GM18867 (cell line): Measurements from ENCODE around the gene UPF1.

Experiments used
- ATAC-seq: cut with Tn5 transposase; IDR thresholded peaks from one replicate; pipeline ENCODE4 v1.9.1; 2021; ENCODE audit warnings: mild to moderate bottlenecking, moderate library complexity; ENCODE audit not compliant: unreplicated experiment

Gene UPF1

DNA sequence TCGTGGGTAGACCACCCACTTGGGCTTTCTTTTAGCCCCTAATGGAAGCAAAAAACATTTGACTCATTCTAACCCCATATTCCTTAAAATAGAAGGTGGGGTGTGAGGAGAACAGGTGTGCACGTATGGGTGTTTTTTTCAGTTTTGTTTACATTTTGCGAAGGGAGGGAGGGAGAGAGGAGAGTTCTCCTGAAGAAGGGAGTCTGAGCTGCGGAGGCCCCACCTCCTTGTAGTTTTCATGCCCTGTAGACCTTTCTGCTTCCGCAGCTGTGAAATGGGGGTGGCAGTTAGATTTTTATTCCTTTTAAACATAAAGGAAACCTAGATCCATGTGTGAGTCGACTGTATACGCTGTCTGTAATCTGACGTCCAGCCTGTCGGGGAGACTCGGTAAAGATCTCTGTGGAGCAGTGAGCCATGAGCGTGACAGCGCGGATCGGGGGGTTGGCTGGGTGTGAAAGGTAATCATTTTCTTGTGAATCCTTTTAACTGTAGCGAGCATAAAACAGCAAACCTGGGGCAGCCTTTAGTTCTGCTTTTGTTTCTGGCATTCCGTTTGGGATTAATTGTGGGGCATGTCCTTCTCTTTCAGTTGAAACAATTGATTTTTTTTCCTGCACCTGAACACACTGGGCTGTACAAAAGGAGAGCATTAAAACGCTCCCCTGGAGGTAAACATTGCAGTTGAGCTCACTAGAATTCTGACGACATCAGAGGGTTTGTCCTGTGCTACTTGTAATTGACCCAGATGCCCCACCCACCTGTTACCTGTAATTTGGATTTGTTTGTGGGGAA is 2.3 kb downstream of the UPF1 start:
- no peak for ATAC-seq

DNA sequence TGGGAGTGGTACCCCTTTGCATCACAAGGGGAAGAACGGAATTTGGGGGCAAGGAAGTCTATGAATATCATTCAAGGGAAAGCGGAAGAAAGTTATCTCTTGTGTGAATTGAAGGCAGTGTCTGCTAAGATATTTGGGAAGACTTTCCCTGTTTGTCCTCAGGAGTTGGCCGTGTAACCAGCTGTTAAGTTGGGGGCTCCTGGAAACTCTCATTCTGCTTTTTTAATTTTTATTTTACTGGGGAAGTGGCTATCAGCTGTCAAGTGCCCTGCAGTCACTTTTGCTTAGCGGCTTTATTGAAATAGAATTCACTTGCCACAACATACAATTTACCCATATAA is 2.9 kb downstream of the UPF1 start:
- no peak for ATAC-seq

DNA sequence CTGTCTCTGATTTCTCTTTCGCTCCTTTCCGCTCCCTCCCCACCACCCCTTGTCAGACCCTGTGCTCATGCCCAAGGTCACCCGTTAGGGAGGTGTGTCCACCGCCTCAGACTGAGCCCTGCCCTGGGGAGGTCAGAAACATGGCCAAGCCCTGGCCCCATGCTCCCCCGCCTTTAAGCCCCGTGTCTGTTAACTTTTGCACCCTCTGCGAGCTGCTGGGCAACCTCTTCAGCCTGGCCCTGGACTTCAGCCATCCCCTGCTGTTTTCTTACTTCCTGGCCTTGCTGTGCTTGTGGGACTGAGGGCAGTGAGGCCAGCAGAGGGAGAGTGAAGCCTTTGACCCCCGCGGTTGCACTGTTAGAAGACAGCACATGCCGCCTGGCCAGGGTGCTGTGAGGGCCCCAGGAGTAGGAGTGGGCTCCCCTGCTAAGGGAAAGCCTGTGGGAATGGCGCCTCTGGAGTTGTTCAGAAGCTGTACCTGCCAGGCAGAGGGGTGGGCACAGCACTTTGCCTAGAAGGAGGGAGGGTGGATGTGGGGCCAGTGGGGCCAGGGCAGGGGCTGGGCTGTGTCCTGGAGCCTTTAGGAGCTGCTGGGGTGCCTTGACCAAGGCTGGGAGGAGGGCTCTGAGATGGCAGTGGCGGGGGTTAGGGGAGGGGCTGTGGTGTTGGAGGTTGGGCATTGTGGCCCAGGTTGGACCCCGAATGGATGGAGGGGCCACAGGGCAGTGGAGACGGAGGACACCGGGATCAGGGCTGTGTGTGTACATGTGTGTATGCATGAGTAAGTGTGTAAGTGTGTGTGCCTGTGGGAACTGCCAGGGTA is 7.9 kb downstream of the UPF1 start:
- ATAC-seq = no peak

DNA sequence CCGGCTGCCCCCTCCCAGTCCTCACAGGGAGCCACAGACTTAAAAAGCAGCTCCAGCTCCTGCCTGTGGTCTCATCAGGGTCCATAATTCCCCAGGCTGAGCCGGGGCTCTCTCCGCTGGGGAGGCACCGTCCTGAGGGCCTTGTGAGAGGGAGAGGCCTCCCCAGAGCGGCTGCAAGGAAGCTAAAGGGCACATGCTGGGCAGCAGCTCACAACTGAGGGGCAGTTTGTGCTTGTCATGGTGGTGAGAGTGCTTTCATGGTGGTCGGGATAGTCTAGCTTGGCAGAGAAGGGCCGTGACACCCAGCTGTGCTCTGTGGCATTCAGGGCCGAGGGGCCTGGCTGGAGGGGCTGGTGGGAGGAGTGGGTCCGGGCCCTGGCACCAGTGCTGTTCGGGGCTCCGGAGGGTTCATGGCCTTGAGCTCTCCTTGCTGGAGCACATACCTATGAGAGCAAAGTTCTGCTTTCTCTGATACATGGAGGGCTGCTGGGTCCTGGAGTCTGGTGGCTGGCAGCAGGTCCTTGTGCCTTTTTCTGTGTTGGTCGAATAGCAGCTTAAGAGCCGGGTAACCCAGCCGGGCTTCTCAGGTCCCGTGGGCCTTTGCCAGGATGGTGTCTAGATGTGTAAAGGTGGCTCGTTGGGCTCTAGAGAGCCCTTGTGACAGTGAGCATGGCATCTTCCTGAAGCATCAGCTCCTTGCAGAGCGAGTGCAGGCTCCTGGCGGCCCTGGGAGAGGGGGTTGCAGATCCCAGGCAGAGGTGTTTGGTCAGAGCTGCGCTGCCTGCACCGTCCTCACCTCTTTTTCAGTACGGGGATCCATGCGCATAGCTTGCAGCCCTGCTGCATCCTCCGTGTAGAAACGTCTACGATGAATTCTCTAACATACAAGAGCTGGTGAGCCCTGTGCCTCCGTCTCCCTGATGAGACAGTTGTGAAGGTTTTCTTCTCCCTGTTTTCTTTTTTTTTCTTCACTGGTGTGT is 8.8 kb downstream of the UPF1 start:
- no peak for ATAC-seq

DNA sequence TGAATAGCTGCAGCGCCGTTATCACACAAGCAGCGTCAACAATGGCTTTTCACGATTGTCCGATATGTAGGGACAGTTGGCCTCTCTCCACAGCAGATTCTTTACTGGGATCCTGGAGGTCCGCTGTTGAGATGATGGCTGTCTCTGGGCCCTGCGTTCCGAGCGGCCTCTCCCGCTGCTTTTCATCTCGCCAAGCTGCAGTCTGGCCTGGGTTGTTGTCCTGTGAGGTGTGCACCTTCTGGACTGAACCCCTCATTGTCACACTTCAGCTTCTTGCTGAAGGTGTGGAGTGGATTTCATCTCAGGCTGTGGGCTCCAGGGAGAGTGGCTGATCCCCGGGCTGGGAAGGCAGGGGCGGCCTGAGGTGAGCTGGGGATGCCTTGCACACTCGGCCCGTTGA is 9.6 kb downstream of the UPF1 start:
- no peak for ATAC-seq

DNA sequence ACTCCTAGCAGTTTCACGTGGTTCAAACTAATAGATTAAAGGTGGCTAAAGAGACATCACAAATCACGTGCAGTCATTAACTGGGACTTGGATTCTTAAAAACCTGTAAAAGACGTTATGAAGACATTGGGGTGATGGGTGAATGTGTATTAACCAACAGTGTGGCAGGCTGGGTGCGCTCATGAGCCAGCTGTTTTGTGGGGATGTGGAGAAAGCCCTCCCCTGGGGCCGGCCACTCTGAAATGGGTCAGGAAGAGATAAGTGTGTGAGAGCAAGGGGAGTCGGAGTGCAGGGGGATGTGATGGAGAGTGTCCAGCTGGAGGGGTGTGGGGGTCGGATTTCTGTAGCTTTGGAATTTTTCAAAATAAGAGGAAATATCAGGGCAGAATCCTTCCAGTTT is 10.4 kb downstream of the UPF1 start:
- no peak for ATAC-seq

DNA sequence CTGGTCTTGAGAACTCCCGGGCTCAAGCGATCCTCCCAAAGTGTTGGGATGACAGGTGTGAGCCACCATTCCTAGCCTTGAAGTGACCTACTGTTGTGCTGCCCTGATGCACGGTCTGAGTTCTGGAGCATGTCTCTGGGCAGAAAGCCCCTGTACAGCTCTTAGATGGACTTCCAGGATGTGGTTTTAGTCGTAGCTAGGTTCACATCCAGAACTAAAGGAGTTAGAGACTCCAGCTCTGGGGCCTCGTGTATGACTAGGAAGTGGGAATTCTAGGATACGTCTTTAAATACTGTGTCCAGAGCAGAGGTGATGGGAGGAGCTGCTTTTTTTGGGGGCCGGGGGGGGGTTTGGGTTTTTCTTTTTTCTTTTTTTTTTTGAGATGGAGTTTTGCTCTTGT is 12.2 kb downstream of the UPF1 start:
- no peak for ATAC-seq

DNA sequence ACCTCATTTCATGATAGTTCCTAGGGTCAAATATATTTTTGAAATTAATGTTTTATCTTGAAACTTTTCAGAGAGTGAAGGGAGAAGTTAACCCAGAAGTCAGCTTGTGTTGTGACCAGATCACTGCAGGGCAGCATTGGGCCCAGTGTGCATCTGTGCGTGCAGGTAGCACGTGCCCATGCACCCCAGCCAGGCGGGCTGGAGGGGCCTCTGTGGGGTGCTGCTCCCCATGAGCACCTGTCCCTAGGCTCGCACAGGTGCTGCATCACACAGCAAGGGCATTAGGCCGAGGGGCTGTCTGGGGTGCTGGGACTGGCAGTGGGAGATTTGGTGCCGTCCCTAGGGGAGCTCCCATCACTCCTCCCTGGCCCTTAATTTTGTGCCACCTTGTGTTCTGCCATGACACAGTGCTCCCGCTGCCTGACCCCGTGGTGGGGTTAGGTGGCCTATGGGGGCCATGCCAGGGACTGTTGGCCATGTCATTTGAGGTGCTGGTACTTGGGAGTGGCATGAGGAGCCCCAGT is 13.1 kb downstream of the UPF1 start:
- ATAC-seq = no peak

DNA sequence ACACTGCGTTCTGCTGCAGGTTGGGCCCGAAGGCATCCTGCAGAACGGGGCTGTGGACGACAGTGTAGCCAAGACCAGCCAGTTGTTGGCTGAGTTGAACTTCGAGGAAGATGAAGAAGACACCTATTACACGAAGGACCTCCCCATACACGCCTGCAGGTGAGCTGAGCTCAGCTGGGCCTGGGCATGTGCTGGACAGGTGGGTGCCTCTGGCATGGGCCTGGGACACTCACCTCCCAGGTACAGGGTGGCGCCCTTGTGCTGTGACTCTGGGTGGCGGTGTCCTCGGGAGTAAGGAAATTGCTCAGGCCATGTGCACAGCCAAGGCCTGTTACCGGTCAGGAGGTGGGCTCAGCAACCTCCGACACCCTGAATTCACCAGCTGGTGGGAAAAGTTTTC is 14.2 kb downstream of the UPF1 start:
- no peak for ATAC-seq

DNA sequence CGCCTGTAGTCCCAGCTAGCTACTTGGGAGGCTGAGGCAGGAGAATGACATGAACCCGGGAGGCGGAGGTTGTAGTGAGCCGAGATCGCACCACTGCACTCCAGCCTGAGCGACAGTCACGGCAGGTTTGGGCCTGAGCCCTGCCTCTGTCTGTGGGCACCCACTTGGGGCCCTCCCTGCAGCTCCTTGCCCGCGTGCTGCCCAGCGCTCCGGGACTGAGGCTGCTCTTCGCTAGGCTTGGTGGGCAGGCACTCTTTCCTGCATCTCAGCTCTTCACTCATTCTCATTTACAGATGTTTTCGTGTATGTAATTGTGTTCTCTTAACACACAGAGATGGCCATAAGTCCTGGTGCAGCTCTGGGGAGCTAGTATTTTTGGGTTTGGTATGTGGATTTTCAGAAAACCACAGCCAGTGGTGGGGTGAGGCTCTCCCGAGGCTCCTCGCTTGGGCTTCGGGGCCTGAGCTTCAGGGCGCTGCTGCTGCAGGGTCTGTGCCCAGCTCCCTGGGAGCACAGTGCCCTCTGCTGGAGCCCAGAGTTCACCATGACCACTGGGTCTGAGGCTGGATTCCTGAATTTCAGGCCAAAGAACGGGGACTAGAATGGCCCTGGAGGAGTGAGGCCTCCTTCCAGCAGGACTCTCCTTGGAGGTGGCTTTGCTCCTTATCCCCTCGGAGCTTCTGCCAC is 15.2 kb downstream of the UPF1 start:
- ATAC-seq = no peak

DNA sequence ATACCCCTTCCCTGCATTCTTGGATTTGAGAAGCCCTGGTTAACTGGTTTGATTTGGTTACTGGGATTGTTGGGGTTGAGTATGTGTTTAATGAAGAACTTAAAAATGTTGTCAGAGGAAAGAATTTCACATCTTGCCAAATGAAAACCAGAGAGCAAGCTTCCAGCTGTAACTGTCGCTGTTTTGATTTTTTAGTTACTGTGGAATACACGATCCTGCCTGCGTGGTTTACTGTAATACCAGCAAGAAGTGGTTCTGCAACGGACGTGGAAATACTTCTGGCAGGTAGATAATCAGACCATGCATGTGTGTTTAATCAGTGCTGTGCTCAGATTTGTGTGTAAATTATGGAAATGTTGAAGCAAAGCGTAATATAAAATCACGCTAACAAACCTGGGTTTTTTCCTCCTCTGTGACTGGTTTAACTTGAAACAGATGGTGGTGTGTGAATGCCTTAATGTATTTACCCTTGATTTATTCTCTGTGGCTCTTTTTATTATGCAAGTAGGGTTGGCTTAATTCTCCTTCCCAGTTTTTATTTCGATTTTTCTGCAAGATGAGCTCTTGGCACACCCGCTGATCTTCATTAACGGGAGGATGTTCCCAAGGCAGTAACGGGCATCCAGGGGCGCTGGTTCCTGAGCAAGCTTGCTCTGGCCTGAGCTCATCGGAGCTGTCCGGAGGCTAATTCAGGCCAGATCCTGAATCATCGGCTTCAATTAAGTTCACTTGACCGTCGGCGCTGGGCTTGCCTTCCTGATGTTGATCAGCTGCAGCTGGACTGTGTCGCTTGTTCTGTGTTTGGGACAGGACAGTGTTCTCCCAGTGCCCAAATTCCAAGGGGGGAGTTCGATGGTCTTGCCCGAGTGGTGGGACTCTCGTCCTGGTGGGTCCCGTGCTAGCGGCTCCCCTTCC is 16.0 kb downstream of the UPF1 start:
- ATAC-seq = no peak

DNA sequence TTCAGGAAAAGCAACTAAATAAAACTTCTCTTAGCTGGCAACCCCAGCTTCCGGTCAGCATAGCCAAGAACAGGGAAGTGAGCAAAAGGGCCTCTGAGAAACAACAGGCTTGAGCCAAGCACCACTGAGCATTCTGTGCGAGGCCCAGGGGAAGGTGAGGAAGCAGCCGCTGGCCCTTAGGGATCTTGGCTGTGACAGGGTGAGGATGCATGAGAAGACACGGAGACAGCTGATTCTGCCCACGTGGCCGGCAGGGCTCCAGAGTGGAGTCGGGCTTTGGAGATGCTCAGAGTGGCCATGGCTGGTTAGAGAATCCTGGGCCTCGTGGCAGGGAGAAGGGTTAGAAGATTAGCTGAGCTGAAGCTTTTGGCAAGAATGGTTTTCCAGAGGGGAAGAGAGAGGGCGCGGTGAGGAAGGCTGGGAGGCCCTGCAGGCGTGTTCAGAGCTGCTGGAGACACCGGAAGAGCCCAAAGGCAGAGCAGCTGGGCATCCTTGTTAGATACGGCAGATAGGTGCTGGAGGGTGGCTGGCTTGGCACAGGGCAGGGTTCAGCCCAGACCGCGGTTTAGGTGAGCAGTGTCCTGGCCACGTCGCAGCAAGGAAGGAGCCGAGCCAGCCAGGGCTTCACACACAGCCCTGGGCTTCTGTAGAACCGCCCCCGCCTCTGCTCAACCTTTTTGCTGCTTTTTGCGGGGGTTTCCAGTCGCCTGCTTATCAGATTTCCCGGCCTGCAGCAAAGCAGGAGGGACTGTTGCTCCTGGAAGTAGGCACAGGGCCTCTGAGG is 17.3 kb downstream of the UPF1 start:
- no peak for ATAC-seq

DNA sequence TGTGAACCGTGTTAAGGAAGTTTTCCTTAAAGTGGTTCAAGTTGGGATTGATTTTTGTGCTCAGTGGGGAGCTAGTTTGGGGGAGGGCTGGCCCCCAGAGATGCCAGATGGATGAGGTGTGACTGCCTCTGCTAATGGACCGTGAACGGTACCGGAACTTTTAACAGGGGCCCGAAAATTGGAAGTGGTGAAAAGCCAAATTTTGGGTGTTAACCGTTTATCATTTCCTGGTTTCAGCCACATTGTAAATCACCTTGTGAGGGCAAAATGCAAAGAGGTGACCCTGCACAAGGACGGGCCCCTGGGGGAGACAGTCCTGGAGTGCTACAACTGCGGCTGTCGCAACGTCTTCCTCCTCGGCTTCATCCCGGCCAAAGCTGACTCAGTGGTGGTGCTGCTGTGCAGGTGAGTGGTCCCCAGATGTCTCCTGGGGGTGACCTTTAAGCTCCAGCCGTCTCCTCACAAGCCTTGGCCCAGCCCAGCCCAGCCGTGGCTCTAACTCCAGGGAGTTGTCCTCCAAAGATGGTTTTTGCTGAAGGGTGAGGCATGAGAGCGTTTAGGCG is 18.2 kb downstream of the UPF1 start:
- ATAC-seq = no peak

DNA sequence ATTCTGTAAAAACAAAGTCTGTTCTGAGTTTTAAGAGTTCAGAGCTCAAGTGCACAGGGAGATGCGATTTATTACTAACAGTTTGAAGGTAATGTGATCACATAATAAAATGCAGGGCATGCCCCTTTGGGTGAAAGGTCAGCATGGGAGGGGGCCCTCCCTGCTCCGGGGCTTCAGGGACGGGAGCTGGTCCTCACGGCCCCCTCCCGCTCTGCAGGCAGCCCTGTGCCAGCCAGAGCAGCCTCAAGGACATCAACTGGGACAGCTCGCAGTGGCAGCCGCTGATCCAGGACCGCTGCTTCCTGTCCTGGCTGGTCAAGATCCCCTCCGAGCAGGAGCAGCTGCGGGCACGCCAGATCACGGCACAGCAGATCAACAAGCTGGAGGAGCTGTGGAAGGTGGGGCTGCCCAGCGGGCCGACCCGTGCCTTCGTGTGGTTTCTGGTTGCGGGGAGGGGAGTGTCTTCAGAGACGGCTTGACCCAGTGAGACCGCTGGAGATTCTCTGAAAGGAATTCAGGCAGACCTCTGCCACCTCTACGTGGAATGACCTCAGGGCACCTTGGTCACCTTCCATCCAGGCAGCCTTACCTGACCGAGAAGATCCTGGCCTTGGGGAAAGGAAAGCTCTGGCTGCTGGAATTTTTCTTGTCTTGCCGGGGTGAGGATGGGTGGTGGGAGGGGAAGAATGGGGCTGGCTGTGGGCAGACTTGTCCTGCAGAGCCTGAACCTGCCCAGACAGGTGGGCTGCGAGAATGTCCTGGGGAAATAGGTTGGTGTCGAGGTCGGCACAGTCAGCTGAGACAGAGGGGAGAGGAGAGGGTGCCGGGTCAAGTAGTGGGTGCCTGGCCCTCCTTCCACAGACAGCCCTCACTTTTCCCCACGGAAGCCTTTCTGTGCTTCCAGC is 19.0 kb downstream of the UPF1 start:
- ATAC-seq = no peak

DNA sequence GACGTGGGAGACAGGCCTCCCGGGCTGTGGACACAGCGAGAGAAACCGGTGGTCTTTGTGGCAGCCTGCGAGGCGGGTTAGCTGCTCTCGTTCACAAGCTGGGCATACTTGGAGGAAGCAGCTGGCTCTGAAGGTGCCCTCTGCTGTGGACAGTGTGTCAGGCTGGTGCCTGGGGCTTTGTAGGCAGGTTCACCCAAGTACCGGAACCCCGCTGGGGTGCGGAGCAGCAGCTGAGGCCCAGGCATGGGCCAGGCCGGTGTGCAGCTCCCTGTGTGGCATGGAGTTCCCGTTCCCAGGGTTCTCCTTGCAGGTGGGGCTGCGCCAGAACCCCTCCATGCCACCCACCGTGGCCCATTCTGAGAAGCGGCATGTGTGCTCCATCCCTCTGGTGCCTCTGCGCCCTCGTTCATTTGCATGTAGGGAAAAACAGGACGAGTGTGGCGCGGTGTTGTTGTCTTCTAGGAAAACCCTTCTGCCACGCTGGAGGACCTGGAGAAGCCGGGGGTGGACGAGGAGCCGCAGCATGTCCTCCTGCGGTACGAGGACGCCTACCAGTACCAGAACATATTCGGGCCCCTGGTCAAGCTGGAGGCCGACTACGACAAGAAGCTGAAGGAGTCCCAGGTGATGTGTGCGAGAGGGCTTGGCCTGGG is 20.0 kb downstream of the UPF1 start:
- no peak for ATAC-seq

DNA sequence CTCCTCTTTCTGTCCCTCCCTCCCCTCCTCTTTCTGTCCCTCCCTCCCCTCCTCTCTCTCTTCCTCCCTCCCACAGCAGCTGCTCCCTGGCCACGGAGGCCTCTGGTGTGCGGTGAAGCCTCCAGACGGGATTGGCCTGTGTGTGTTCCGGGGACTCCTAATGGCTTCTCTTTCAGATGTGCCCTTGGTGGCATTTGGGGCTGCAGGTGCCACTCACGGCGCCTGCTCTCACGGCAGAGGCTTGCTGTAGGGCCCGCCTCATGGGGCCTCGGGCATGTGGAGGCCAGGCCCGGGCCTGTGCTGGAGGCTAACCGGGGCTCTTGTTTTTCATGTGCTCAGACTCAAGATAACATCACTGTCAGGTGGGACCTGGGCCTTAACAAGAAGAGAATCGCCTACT is 20.9 kb downstream of the UPF1 start:
- no peak for ATAC-seq
